Loucy (cell line): ENCODE results near the gene RETREG2.

Experiments
- H2AFZ ChIP-seq: fragments of 200-600 bp; sonication (generic); 2 replicates; pipeline ENCODE4 v1.6.0; 2016; ENCODE audit warnings: antibody characterized with exemption, mild to moderate bottlenecking, low read length, moderate library complexity
- H3F3A ChIP-seq: fragments of 200-600 bp; 2 replicates; pipeline ENCODE4 v1.6.0; 2016; ENCODE audit warnings: antibody characterized with exemption, low read depth, mild to moderate bottlenecking
- H3K27me3 ChIP-seq: fragments of 200-600 bp; sonication (generic); 2 replicates; pipeline ENCODE4 v1.6.1; 2014; ENCODE audit warnings: low read length, mild to moderate bottlenecking; ENCODE audit not compliant: insufficient read depth, poor library complexity, severe bottlenecking
- H3K36me3 ChIP-seq: fragments of 200-600 bp; sonication (generic); 2 replicates; pipeline ENCODE4 v1.6.1; 2016; ENCODE audit warnings: low read length; ENCODE audit not compliant: insufficient read depth
- H3K4me1 ChIP-seq: fragments of 200-600 bp; sonication (generic); 2 replicates; pipeline ENCODE4 v1.5.1; 2014; ENCODE audit warnings: low read length, mild to moderate bottlenecking; ENCODE audit not compliant: insufficient read depth, poor library complexity, severe bottlenecking
- H3K4me2 ChIP-seq: fragments of 200-600 bp; sonication (generic); 2 replicates; pipeline ENCODE4 v1.6.0; 2014; ENCODE audit warnings: antibody characterized with exemption, low read length, low read depth, mild to moderate bottlenecking; ENCODE audit not compliant: poor library complexity, severe bottlenecking
- H3K4me3 ChIP-seq: fragments of 200-600 bp; sonication (generic); 2 replicates; pipeline ENCODE4 v1.5.1; 2014; ENCODE audit warnings: low read length, mild to moderate bottlenecking, mixed read lengths; ENCODE audit not compliant: poor library complexity, severe bottlenecking
- H3K79me2 ChIP-seq: fragments of 200-600 bp; sonication (generic); 2 replicates; pipeline ENCODE4 v1.6.1; 2014; ENCODE audit warnings: low read length; ENCODE audit not compliant: insufficient read depth
- H3K9ac ChIP-seq: fragments of 200-600 bp; sonication (generic); 2 replicates; pipeline ENCODE4 v1.6.0; 2014; ENCODE audit warnings: mild to moderate bottlenecking, low read depth, low read length, moderate library complexity; ENCODE audit not compliant: poor library complexity, severe bottlenecking
- H3K9me2 ChIP-seq: fragments of 200-600 bp; sonication (generic); replicated peaks from 2 replicates; pipeline ENCODE4 v1.6.1; 2016; ENCODE audit warnings: low read depth, low read length, mixed read lengths
- H3K9me3 ChIP-seq: fragments of 200-600 bp; sonication (generic); 2 replicates; pipeline ENCODE4 v1.6.1; 2014; ENCODE audit warnings: mild to moderate bottlenecking, antibody characterized with exemption, low read length, low read depth; ENCODE audit not compliant: insufficient read depth
- H4K20me1 ChIP-seq: fragments of 200-600 bp; sonication (generic); 2 replicates; pipeline ENCODE4 v1.6.0; 2014; ENCODE audit warnings: antibody characterized with exemption, low read length, mild to moderate bottlenecking; ENCODE audit not compliant: insufficient read depth, poor library complexity, severe bottlenecking
- EZH2phosphoT487 ChIP-seq: fragments of 200-600 bp; IDR thresholded peaks from 2 replicates; pipeline ENCODE4 v1.6.1; 2018; ENCODE audit warnings: antibody characterized with exemption, mild to moderate bottlenecking, moderate library complexity, borderline replicate concordance
- TF ChIP-seq, protein P1 (sequence below): fragments of 200-600 bp; sonication (generic); conservative IDR thresholded peaks from 2 replicates; pipeline ENCODE4 v1.5.1; 2014; ENCODE audit warnings: mild to moderate bottlenecking, antibody characterized with exemption, low read length

The RETREG2 gene

DNA sequence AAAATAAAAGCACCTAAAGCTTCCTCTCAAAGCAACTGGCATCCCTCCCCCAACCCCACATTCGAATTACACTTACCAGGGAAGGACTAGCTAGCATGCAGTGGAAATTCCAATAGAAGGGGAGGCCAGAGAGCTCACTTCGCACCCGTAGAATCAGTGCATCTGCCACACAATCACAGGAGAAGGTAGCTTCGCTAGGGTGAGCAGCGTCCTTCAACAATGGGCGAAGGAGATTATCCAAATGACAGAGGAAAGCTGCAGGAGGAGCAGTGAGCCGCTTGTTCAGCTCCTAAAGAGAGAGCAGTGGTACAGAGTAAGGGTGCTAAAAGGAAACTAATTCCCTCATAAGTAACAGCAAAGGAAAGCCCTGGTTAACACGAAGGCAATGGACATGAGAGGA is 20.7 kb upstream of the RETREG2 start:
- H3K9ac ChIP-seq: no peak overlapping the region
- H3K9me2 ChIP-seq: no peaks in the 10 kb centered on the region
- H2AFZ ChIP-seq: no peak overlapping the region
- peaks cover 2% of the 10 kb centered on the region for H4K20me1 ChIP-seq
- H3K9me3 ChIP-seq: no peaks in the 10 kb centered on the region
- no peak overlapping the region for H3K4me3 ChIP-seq
- TF ChIP-seq EZH2phosphoT487: no peak
- TF ChIP-seq, protein P1, sequence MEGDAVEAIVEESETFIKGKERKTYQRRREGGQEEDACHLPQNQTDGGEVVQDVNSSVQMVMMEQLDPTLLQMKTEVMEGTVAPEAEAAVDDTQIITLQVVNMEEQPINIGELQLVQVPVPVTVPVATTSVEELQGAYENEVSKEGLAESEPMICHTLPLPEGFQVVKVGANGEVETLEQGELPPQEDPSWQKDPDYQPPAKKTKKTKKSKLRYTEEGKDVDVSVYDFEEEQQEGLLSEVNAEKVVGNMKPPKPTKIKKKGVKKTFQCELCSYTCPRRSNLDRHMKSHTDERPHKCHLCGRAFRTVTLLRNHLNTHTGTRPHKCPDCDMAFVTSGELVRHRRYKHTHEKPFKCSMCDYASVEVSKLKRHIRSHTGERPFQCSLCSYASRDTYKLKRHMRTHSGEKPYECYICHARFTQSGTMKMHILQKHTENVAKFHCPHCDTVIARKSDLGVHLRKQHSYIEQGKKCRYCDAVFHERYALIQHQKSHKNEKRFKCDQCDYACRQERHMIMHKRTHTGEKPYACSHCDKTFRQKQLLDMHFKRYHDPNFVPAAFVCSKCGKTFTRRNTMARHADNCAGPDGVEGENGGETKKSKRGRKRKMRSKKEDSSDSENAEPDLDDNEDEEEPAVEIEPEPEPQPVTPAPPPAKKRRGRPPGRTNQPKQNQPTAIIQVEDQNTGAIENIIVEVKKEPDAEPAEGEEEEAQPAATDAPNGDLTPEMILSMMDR: no peak
- H3K4me2 ChIP-seq: no peak overlapping the region
- H3F3A ChIP-seq: no peaks in the 10 kb centered on the region
- peaks cover 23% of the 10 kb centered on the region for H3K4me1 ChIP-seq
- no peaks in the 10 kb centered on the region for H3K36me3 ChIP-seq
- no peaks in the 10 kb centered on the region for H3K27me3 ChIP-seq
- H3K79me2 ChIP-seq: no peaks in the 10 kb centered on the region

DNA sequence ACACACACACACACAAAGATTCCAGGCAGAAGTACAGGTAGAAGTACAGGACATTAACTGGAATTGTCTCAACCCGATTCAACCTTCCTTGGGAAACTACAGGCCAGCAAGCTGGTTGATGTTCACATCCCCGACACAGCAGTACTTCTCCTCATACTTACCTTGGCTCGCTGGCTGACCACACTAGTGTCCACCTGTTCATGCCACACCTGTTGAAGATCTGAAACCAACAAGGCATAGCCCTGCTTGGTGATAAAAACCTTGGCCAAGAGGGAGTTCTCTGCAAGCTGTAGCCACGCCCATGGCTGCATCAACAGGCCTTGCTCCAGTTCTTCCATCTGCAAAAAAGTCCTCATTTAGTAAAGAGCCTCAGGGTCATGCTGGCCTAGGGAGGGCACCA is 20.1 kb upstream of the RETREG2 start:
- Histone ChIP-seq H2AFZ (no peak overlapping the region), H3K9me2 (no peaks in the 10 kb centered on the region), H3K9me3 (no peaks in the 10 kb centered on the region), H3K4me3 (no peak overlapping the region), H4K20me1 (peaks cover 2% of the 10 kb centered on the region), H3K36me3 (no peaks in the 10 kb centered on the region), H3K27me3 (no peaks in the 10 kb centered on the region), H3K79me2 (no peaks in the 10 kb centered on the region), H3K4me1 (peaks cover 23% of the 10 kb centered on the region), H3K4me2 (no peak overlapping the region), H3F3A (no peaks in the 10 kb centered on the region), H3K9ac (no peak overlapping the region)
- TF ChIP-seq EZH2phosphoT487: no peak
- TF ChIP-seq, protein P1: no peak

DNA sequence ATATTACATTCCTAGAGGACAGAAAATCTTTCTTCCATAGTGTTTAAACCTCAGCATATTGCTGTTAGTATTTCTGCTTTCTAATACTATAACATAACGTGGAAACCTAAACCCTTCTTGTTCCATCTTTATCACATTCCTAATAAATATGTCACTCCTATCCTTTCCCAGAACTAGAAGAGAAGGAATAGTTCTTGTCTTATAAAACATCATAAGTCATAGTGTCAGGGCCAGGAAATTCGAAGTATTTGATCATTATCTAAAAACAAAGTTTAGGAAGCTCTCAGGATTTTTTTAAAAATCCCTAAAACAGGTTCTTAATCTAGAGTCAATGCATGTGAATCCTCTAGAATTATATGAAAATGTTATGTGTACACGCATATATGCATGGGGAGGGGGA is 19.5 kb upstream of the RETREG2 start:
- no peaks in the 10 kb centered on the region for H3K9me2 ChIP-seq
- H3K9ac ChIP-seq: no peak overlapping the region
- H3K79me2 ChIP-seq: no peaks in the 10 kb centered on the region
- H3F3A ChIP-seq: no peaks in the 10 kb centered on the region
- H3K4me1 ChIP-seq: peaks cover 23% of the 10 kb centered on the region
- H3K4me3 ChIP-seq: no peak overlapping the region
- peaks cover 2% of the 10 kb centered on the region for H4K20me1 ChIP-seq
- H2AFZ ChIP-seq: no peak overlapping the region
- no peaks in the 10 kb centered on the region for H3K9me3 ChIP-seq
- H3K4me2 ChIP-seq: no peak overlapping the region
- H3K36me3 ChIP-seq: no peaks in the 10 kb centered on the region
- TF ChIP-seq EZH2phosphoT487: no peak
- TF ChIP-seq, protein P1: no peak
- no peaks in the 10 kb centered on the region for H3K27me3 ChIP-seq
